DND-41 (cell line): Measurements from ENCODE around the gene PROSER3.

Experiments used
- EZH2 ChIP-seq: IDR thresholded peaks from 3 replicates; pipeline ENCODE4 v1.6.1; 2012; ENCODE audit warnings: borderline replicate concordance, low read depth, mild to moderate bottlenecking, moderate library complexity, low read length, inconsistent platforms; ENCODE audit not compliant: severe bottlenecking
- TF ChIP-seq, protein P1 (sequence below): IDR thresholded peaks from 2 replicates; pipeline ENCODE4 v1.5.1; 2012; ENCODE audit warnings: borderline replicate concordance, low read length, moderate library complexity, mild to moderate bottlenecking; ENCODE audit not compliant: poor library complexity, severe bottlenecking; ENCODE audit errors: extremely low read depth

DNA sequence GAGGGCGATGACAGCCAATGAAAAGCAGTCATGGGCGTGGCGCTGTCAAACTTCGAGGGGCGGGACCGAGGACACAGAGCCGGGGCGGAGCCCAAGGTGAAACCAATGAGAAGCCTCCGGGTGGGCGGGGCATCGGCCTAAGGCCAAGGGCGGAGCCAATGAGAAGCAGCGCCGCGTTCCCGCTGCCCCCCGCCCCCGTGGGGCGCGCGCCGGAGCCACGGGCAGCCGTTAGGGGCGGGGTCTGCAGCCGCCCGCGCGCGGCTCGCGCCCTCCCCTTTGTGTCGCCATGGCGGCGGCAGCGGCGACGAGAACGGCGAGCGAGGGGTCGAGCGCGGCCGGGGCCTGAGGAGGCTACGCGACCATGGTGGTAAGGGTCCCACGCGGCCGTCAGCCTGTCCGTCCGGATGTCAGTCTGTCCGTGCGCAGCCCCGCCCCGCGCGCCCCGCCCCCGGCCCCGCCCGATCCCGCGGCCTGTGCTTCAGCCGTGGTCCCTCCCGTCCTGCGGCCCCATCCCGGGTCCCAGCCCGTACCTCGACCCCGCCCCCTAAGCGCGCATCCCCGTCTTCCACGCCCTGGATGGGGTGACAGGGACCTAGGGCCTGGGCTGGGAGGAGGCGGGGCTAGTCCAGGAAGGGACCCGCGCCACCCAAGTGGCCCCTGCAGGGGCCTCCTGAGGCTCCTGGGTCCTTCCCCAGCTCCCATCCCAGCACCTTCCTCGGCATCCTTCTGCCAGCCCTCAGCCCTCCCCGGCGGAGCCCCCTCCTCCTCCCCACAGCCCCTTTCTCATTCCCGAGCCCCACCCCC, 17.5 kb downstream of the PROSER3 start, which contains the start of gene ARHGAP33:
- TF ChIP-seq EZH2, result no peak
- TF ChIP-seq, protein P1, sequence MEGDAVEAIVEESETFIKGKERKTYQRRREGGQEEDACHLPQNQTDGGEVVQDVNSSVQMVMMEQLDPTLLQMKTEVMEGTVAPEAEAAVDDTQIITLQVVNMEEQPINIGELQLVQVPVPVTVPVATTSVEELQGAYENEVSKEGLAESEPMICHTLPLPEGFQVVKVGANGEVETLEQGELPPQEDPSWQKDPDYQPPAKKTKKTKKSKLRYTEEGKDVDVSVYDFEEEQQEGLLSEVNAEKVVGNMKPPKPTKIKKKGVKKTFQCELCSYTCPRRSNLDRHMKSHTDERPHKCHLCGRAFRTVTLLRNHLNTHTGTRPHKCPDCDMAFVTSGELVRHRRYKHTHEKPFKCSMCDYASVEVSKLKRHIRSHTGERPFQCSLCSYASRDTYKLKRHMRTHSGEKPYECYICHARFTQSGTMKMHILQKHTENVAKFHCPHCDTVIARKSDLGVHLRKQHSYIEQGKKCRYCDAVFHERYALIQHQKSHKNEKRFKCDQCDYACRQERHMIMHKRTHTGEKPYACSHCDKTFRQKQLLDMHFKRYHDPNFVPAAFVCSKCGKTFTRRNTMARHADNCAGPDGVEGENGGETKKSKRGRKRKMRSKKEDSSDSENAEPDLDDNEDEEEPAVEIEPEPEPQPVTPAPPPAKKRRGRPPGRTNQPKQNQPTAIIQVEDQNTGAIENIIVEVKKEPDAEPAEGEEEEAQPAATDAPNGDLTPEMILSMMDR, result no peak
